Measurements from ENCODE around the gene C3. TPM values are rescaled to one million over a fixed set of nuclear protein-coding genes. Genes with fewer than 3 reads are reported as not detected.
"Not testable (repeated sequence)": the region's sequence is repeated elsewhere in the genome, so short reads cannot be mapped to it uniquely, and the experiment has no call there.

Gene C3
- total RNA-seq, 1 donor from 2014 or later = 0.37 TPM

GRCh38 chr19:6644796-6645195 lies 75.7 kb downstream of the C3 start:
- no peak for TF ChIP-seq CTCF (conservative IDR thresholded peaks at IDR 0.05)
- Mint-ChIP-seq H3K27ac (ENCODE audit: unreplicated experiment) (no peak overlapping the region), H3K9me3 (peaks cover 4% of the 10 kb centered on the region), H3K36me3 (ENCODE audit: low read depth) (no peaks in the 10 kb centered on the region), H3K27me3 (ENCODE audit: low read depth) (peaks cover 7% of the 10 kb centered on the region), H3K4me1 (peaks cover 4% of the 10 kb centered on the region), H3K4me3 (no peak overlapping the region)
- no peak for DNase-seq (ENCODE audit: low read depth, low spot score)

GRCh38 chr19:6640333-6640732 lies 80.1 kb downstream of the C3 start:
- H3K36me3 Mint-ChIP-seq (ENCODE audit: low read depth); H3K9me3 Mint-ChIP-seq; H3K27ac Mint-ChIP-seq (ENCODE audit: unreplicated experiment); DNase-seq (ENCODE audit: low read depth, low spot score); H3K27me3 Mint-ChIP-seq (ENCODE audit: low read depth); H3K4me3 Mint-ChIP-seq; H3K4me1 Mint-ChIP-seq: not testable (repeated sequence)

GRCh38 chr19:6639439-6639838 lies 81.0 kb downstream of the C3 start:
- Mint-ChIP-seq H3K4me1 (no peaks in the 10 kb centered on the region), H3K4me3 (no peak overlapping the region), H3K9me3 (peaks cover under 1% of the 10 kb centered on the region), H3K27me3 (ENCODE audit: low read depth) (peaks cover 5% of the 10 kb centered on the region), H3K36me3 (ENCODE audit: low read depth) (no peaks in the 10 kb centered on the region), H3K27ac (ENCODE audit: unreplicated experiment) (no peak overlapping the region)
- no peak for TF ChIP-seq CTCF (conservative IDR thresholded peaks at IDR 0.05)
- DNase-seq (ENCODE audit: low read depth, low spot score) = no peak

GRCh38 chr19:6633456-6633813 lies 87.0 kb downstream of the C3 start:
- H3K4me3 Mint-ChIP-seq; H3K4me1 Mint-ChIP-seq; H3K36me3 Mint-ChIP-seq (ENCODE audit: low read depth); H3K9me3 Mint-ChIP-seq; DNase-seq (ENCODE audit: low read depth, low spot score); H3K27ac Mint-ChIP-seq (ENCODE audit: unreplicated experiment): not testable (repeated sequence)
- H3K27me3 Mint-ChIP-seq (ENCODE audit: low read depth) = peaks cover 16% of the 10 kb centered on the region

GRCh38 chr19:6632747-6633455 lies 87.5 kb downstream of the C3 start:
- H3K9me3 Mint-ChIP-seq; H3K36me3 Mint-ChIP-seq (ENCODE audit: low read depth); H3K27ac Mint-ChIP-seq (ENCODE audit: unreplicated experiment); H3K4me3 Mint-ChIP-seq; H3K4me1 Mint-ChIP-seq: not testable (repeated sequence)
- peaks cover 16% of the 10 kb centered on the region for H3K27me3 Mint-ChIP-seq (ENCODE audit: low read depth)
- DNase-seq (ENCODE audit: low read depth, low spot score) = peak; percentile 65
- TF ChIP-seq CTCF (conservative IDR thresholded peaks at IDR 0.05) = peak; percentile 80

- H3K4me3 Mint-ChIP-seq = no peak overlapping the region
- peak; percentile 87 for TF ChIP-seq CTCF (conservative IDR thresholded peaks at IDR 0.05)
- H3K4me1 Mint-ChIP-seq = no peaks in the 10 kb centered on the region
- no peak overlapping the region for H3K27ac Mint-ChIP-seq (ENCODE audit: unreplicated experiment)
- H3K9me3 Mint-ChIP-seq = peaks cover 4% of the 10 kb centered on the region
- peaks cover 16% of the 10 kb centered on the region for H3K27me3 Mint-ChIP-seq (ENCODE audit: low read depth)
- peaks cover 3% of the 10 kb centered on the region for H3K36me3 Mint-ChIP-seq (ENCODE audit: low read depth)
- peak; percentile 90 for DNase-seq (ENCODE audit: low read depth, low spot score)
Observed at GRCh38 chr19:6632002-6632621, 88.3 kb downstream of the C3 start.

Small RNAs within 50 kb of the gene (microRNA-seq; reads per million reads assigned to microRNA genes)
- 1.8 reads per million for gene MIR6791

Other genes with a start within 250 kb of the C3 start
- gene DENND1C, start 238.9 kb downstream of the C3 start, total RNA-seq = not detected in 2 replicates
- 27.7 and 39.9 TPM in 2 replicates for gene TUBB4A, start 218.3 kb downstream of the C3 start, total RNA-seq
- 1.3 and 1.4 TPM in 2 replicates for gene TNFSF9, start 189.6 kb downstream of the C3 start, total RNA-seq
- gene CD70, start 129.5 kb downstream of the C3 start, total RNA-seq = 0.41 TPM in 1 of 2 replicates, not detected in the other
- not detected in 2 replicates for gene TNFSF14, start 50.5 kb downstream of the C3 start, total RNA-seq
- 43.2 and 52.9 TPM in 2 replicates for gene GPR108, start 16.9 kb upstream of the C3 start, total RNA-seq
- gene TRIP10, start 19.0 kb upstream of the C3 start, total RNA-seq = 19.0 and 20.6 TPM in 2 replicates
- not detected in 2 replicates for gene SH2D3A, start 46.8 kb upstream of the C3 start, total RNA-seq
- not detected in 2 replicates for gene VAV1, start 52.1 kb upstream of the C3 start, total RNA-seq
- gene ADGRE1, start 166.9 kb upstream of the C3 start, total RNA-seq = not detected in 2 replicates